Ureter (tissue), 1 donor: ENCODE measurements around the gene GH1. TPM values are rescaled to one million over a fixed set of nuclear protein-coding genes. Genes with fewer than 3 reads are reported as not detected.

ENCODE experiments used
- total RNA-seq: library from RNA; stranded (reverse); gene quantifications from one replicate; pipeline ENCODE4 v1.2.4, GENCODE V29; 2023
- donor health status: DM: yes; HTN: yes; CAD: no.

Gene GH1
- total RNA-seq, 1 donor from 2014 or later: not detected

Other genes starting within 250 kb of the GH1 start
- 13.8 TPM for gene LIMD2, start 218.7 kb downstream of the GH1 start, total RNA-seq
- gene STRADA, start 177.0 kb downstream of the GH1 start, total RNA-seq: 58.6 TPM
- gene CCDC47, start 145.2 kb downstream of the GH1 start, total RNA-seq: 94.9 TPM
- 185 TPM for gene DDX42, start 144.7 kb downstream of the GH1 start, total RNA-seq
- gene PSMC5, start 91.4 kb downstream of the GH1 start, total RNA-seq: 121 TPM
- 56.7 TPM for gene FTSJ3, start 91.2 kb downstream of the GH1 start, total RNA-seq
- gene SMARCD2, start 76.2 kb downstream of the GH1 start, total RNA-seq: 90.6 TPM
- gene CSH2, start 45.2 kb downstream of the GH1 start, total RNA-seq: not detected
- gene GH2, start 36.9 kb downstream of the GH1 start, total RNA-seq: not detected
- gene CSH1, start 22.3 kb downstream of the GH1 start, total RNA-seq: not detected
- not detected for gene CSHL1, start 7.6 kb downstream of the GH1 start, total RNA-seq
- gene CD79B, start 13.5 kb upstream of the GH1 start, total RNA-seq: 12.5 TPM
- 2.2 TPM for gene SCN4A, start 54.1 kb upstream of the GH1 start, total RNA-seq
- 3.5 TPM for gene PRR29, start 79.5 kb upstream of the GH1 start, total RNA-seq
- 39.0 TPM for gene ICAM2, start 101.8 kb upstream of the GH1 start, total RNA-seq
- gene ERN1, start 211.3 kb upstream of the GH1 start, total RNA-seq: 49.2 TPM